Measurements from ENCODE around the gene SGSM1.

Gene SGSM1

GRCh38 chr22:24893341-24894070, 87.5 kb downstream of the SGSM1 start:
- H3K27me3 ChIP-seq (ENCODE audit: insufficient read depth, low read length, poor library complexity), result no peaks in the 10 kb centered on the region
- ATAC-seq (ENCODE audit: insufficient read depth, low read depth) (no peak), DNase-seq (no peak)
- no peak overlapping the region for H2AFZ ChIP-seq (ENCODE audit: low read depth, low read length)
- no peak overlapping the region for H3K4me3 ChIP-seq (ENCODE audit: low read depth in 1 of 2, low read length in 2 of 2)
- H3K4me1 ChIP-seq (ENCODE audit: insufficient read depth, low read length), result no peaks in the 10 kb centered on the region
- no peaks in the 10 kb centered on the region for H3K36me3 ChIP-seq (ENCODE audit: insufficient read depth, low read length)
- H3K9me3 ChIP-seq (ENCODE audit: insufficient read depth, low read length, severe bottlenecking), result no peaks in the 10 kb centered on the region
- no peak overlapping the region for H3K9ac ChIP-seq (ENCODE audit: low read depth, low read length)
- H4K20me1 ChIP-seq (ENCODE audit: insufficient read depth, low read length), result peaks cover 4% of the 10 kb centered on the region
- no peak for TF ChIP-seq EZH2 (IDR thresholded peaks at IDR 0.05; ENCODE audit: borderline replicate concordance, low read depth, low read length, severe bottlenecking)
- no peak for TF ChIP-seq CTCF (IDR thresholded peaks at IDR 0.05; ENCODE audit: borderline replicate concordance, extremely low read depth, low read length, poor library complexity, severe bottlenecking)
- no peaks in the 10 kb centered on the region for H3K79me2 ChIP-seq (ENCODE audit: insufficient read depth, low read length)
- H3K4me2 ChIP-seq (ENCODE audit: insufficient read depth, low read length), result no peak overlapping the region
- H3K27ac ChIP-seq (ENCODE audit: low read length), result no peak overlapping the region

- peaks cover 4% of the 10 kb centered on the region for H4K20me1 ChIP-seq (ENCODE audit: insufficient read depth, low read length)
- no peak overlapping the region for H3K4me2 ChIP-seq (ENCODE audit: insufficient read depth, low read length)
- no peaks in the 10 kb centered on the region for H3K9me3 ChIP-seq (ENCODE audit: insufficient read depth, low read length, severe bottlenecking)
- no peaks in the 10 kb centered on the region for H3K36me3 ChIP-seq (ENCODE audit: insufficient read depth, low read length)
- no peak overlapping the region for H3K4me3 ChIP-seq (ENCODE audit: low read depth in 1 of 2, low read length in 2 of 2)
- no peak for TF ChIP-seq CTCF (IDR thresholded peaks at IDR 0.05; ENCODE audit: borderline replicate concordance, extremely low read depth, low read length, poor library complexity, severe bottlenecking)
- no peak for TF ChIP-seq EZH2 (IDR thresholded peaks at IDR 0.05; ENCODE audit: borderline replicate concordance, low read depth, low read length, severe bottlenecking)
- H3K4me1 ChIP-seq (ENCODE audit: insufficient read depth, low read length), result no peaks in the 10 kb centered on the region
- H3K27me3 ChIP-seq (ENCODE audit: insufficient read depth, low read length, poor library complexity), result no peaks in the 10 kb centered on the region
- H3K9ac ChIP-seq (ENCODE audit: low read depth, low read length), result no peak overlapping the region
- no peaks in the 10 kb centered on the region for H3K79me2 ChIP-seq (ENCODE audit: insufficient read depth, low read length)
- ATAC-seq (ENCODE audit: insufficient read depth, low read depth), result no peak
- no peak for DNase-seq
- H2AFZ ChIP-seq (ENCODE audit: low read depth, low read length), result no peak overlapping the region
- no peak overlapping the region for H3K27ac ChIP-seq (ENCODE audit: low read length)
Observed at GRCh38 chr22:24894220-24894975, 88.4 kb downstream of the SGSM1 start.

GRCh38 chr22:24894998-24895397, 89.0 kb downstream of the SGSM1 start:
- no peak overlapping the region for H2AFZ ChIP-seq (ENCODE audit: low read depth, low read length)
- H3K27ac ChIP-seq (ENCODE audit: low read length), result no peak overlapping the region
- no peaks in the 10 kb centered on the region for H3K27me3 ChIP-seq (ENCODE audit: insufficient read depth, low read length, poor library complexity)
- H3K9ac ChIP-seq (ENCODE audit: low read depth, low read length), result no peak overlapping the region
- no peaks in the 10 kb centered on the region for H3K4me1 ChIP-seq (ENCODE audit: insufficient read depth, low read length)
- H3K79me2 ChIP-seq (ENCODE audit: insufficient read depth, low read length), result no peaks in the 10 kb centered on the region
- no peak overlapping the region for H3K4me2 ChIP-seq (ENCODE audit: insufficient read depth, low read length)
- no peak for ATAC-seq (ENCODE audit: insufficient read depth, low read depth)
- H3K36me3 ChIP-seq (ENCODE audit: insufficient read depth, low read length), result no peaks in the 10 kb centered on the region
- H3K4me3 ChIP-seq (ENCODE audit: low read depth in 1 of 2, low read length in 2 of 2), result no peak overlapping the region
- no peaks in the 10 kb centered on the region for H3K9me3 ChIP-seq (ENCODE audit: insufficient read depth, low read length, severe bottlenecking)
- H4K20me1 ChIP-seq (ENCODE audit: insufficient read depth, low read length), result peaks cover 4% of the 10 kb centered on the region
- DNase-seq, result no peak
- TF ChIP-seq EZH2 (IDR thresholded peaks at IDR 0.05; ENCODE audit: borderline replicate concordance, low read depth, low read length, severe bottlenecking), result no peak
- no peak for TF ChIP-seq CTCF (IDR thresholded peaks at IDR 0.05; ENCODE audit: borderline replicate concordance, extremely low read depth, low read length, poor library complexity, severe bottlenecking)

Data from DND-41 (cell line).